D721Med (cell line): ENCODE data around the gene RPL22.

Experiments
- DNase-seq: peaks from one replicate; pipeline ENCODE4 v3.0.0; 2011; ENCODE audit warnings: low spot score; ENCODE audit not compliant: insufficient read length
- FAIRE-seq: peaks from 2 replicates; lab custom pipeline; 2011; peaks lifted over from hg19 to GRCh38; lab: Jason Lieb, UNC
- CTCF ChIP-seq: IDR thresholded peaks from 2 replicates; pipeline ENCODE4 v1.5.1; 2012; ENCODE audit warnings: mild to moderate bottlenecking, control low read depth; ENCODE audit not compliant: insufficient read depth; ENCODE audit errors: missing control alignments

The RPL22 gene

GRCh38 chr1:6176779-6177178 is 22.6 kb downstream of the RPL22 start:
- no peak for TF ChIP-seq CTCF
- DNase-seq (no peak), FAIRE-seq (no peak)

DNA sequence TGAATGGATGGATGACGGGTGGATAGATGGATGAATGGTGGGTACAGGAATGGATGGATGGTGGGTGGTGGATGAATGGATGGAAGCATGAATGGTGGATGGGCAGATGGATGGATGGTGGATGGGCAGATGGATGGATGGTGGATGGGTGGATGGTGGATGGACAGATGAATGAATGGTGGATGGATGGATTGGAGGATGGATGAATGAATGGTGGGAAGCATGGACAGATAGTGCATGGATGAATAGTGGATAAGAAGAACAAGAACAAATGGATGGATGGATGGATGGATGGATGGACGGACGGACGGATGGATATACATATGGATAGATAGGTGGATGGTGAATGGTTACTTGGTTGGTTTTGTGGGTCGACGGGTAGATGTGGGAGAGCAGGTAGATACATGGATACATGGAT is 24.0 kb downstream of the RPL22 start:
- DNase-seq (no peak), FAIRE-seq (no peak)
- no peak for TF ChIP-seq CTCF

GRCh38 chr1:6174621-6175410 is 24.6 kb downstream of the RPL22 start:
- no peak for TF ChIP-seq CTCF
- DNase-seq (no peak), FAIRE-seq (no peak)

DNA sequence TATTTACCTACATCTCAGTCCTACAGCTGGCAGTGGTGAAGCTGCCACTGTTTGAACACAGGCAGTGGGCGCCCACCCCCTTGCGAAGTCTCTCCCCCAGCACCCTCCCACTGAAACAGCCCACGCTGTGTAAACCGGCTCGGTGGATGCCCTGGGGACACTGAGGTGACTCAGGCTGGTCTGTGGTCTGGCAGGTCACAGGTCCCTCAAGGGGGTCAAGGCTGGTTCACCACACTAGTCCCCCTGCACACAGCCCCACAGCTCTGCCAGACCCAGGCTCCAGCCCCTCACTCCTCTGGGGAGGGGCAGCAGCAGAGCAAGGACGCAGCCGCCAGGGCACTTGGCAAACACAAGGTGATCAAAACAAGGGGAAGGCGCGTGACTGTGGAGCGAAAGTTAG is 26.8 kb downstream of the RPL22 start:
- DNase-seq (no peak), FAIRE-seq (no peak)
- TF ChIP-seq CTCF, result no peak

- DNase-seq, result no peak
- TF ChIP-seq CTCF, result peak; percentile 45
- no peak for FAIRE-seq
Observed at GRCh38 chr1:6171548-6172124, 27.8 kb downstream of the RPL22 start.

- no peak for DNase-seq
- TF ChIP-seq CTCF, result no peak
- FAIRE-seq, result no peak
Observed at GRCh38 chr1:6170742-6171201, 28.6 kb downstream of the RPL22 start.
